Heart left ventricle (tissue), 13 donors: ENCODE data around the gene SCCPDH.

Experiments used
- POLR2A ChIP-seq, 2 donors: fragments of 450-650 bp; IDR thresholded peaks; one replicate each; pipeline ENCODE4 v1.6.1; 2017; ENCODE audit warnings: antibody characterized with exemption in 2 of 2, mild to moderate bottlenecking in 2 of 2, moderate library complexity in 2 of 2
- TF ChIP-seq, protein P1 (sequence below), 12 donors: fragments of 200-600 bp; sonication (generic) in 4 of 12; IDR thresholded peaks; one replicate each; pipeline versions ENCODE4 v1.5.0 to v1.8.0; 2018 to 2022; ENCODE audit warnings: antibody characterized with exemption in 12 of 12, mild to moderate bottlenecking in 5 of 12
- donor health status: ischemic (EF 13 %, LVEDD 7.1; RV severe dilation, severe dysfunction).
- donor health status: DM: no; HTN: yes; CAD: no.
- donor health status: DM: no; HTN: no; CAD: no.
- donor health status: ischemic (EF 25% LVEDD 6.9; RV normal size, moderate dysfunction).
- donor health status: ischemic (EF 25% LVEDD 5.7; RV mildly dilated, moderate dysfunction).
- donor health status: ischemic (EF 35%, LVEDD 5.7; RV mildly dilated, moderate dysfunction).
- donor health status: nonischemic (EF 11% LVEDD 7.7; RV severe dilation, severe dysfunction).
- donor health status: DM: yes; HTN: yes; CAD: no.
- donor health status: PGD.
- donor health status: ischemic (EF 29% LVEDD 5.4; RV normal size, mild dysfunction).
- donor health status: nonischemic (EF 23%, LVEDD 6.1; RV moderate dilation, normal function).

DNA sequence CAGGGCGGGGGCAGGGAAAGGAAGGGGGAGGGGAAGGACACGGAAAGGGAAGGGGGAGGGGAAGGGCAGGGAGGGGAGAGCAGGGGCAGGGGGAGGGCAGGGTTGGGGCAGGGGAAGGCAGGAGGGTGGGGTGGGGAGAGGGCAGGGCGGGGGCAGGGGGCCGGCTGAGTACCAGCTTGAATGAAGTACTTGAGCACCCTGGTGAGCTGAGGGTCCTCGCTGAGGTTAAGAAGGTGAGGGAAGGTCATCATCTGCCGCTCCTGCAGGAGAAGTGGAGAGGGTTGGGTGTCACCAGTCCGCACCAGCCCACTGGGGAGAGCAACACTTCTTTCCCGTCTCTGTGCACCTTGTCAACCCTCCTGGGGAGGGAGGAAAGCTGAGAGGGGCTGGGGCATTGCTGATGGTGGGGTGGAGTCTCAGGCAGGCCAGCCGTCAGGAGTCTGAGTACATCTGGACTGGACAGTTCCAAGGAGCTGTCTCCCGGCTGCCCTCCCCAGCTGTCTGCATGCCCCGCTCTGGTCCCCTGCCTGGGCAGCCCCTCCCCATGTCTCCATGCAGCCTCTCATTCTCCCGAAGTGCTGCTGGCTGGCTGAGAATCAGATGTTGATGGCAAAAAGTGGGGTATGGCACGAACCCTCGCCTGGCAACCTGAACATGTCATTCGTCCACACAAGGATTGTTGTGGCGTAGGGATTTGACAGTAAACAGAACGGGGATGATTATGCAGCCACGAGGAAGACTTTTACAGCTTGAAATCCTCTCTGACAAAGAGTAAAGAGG is 70.0 kb downstream of the SCCPDH start:
- TF ChIP-seq, protein P1, sequence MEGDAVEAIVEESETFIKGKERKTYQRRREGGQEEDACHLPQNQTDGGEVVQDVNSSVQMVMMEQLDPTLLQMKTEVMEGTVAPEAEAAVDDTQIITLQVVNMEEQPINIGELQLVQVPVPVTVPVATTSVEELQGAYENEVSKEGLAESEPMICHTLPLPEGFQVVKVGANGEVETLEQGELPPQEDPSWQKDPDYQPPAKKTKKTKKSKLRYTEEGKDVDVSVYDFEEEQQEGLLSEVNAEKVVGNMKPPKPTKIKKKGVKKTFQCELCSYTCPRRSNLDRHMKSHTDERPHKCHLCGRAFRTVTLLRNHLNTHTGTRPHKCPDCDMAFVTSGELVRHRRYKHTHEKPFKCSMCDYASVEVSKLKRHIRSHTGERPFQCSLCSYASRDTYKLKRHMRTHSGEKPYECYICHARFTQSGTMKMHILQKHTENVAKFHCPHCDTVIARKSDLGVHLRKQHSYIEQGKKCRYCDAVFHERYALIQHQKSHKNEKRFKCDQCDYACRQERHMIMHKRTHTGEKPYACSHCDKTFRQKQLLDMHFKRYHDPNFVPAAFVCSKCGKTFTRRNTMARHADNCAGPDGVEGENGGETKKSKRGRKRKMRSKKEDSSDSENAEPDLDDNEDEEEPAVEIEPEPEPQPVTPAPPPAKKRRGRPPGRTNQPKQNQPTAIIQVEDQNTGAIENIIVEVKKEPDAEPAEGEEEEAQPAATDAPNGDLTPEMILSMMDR (IDR thresholded peaks at IDR 0.05): no peak
- no peak for TF ChIP-seq POLR2A (IDR thresholded peaks at IDR 0.05)
